ENCODE results near the gene ANKRD39. TPM values are rescaled to one million over a fixed set of nuclear protein-coding genes. Genes with fewer than 3 reads are reported as not detected.
"Not testable (repeated sequence)": the region's sequence is repeated elsewhere in the genome, so short reads cannot be mapped to it uniquely, and the experiment has no call there.

The ANKRD39 gene
- total and polyA plus RNA-seq, 5 donors: 11.8 to 23.3 (median 14.1) TPM

DNA sequence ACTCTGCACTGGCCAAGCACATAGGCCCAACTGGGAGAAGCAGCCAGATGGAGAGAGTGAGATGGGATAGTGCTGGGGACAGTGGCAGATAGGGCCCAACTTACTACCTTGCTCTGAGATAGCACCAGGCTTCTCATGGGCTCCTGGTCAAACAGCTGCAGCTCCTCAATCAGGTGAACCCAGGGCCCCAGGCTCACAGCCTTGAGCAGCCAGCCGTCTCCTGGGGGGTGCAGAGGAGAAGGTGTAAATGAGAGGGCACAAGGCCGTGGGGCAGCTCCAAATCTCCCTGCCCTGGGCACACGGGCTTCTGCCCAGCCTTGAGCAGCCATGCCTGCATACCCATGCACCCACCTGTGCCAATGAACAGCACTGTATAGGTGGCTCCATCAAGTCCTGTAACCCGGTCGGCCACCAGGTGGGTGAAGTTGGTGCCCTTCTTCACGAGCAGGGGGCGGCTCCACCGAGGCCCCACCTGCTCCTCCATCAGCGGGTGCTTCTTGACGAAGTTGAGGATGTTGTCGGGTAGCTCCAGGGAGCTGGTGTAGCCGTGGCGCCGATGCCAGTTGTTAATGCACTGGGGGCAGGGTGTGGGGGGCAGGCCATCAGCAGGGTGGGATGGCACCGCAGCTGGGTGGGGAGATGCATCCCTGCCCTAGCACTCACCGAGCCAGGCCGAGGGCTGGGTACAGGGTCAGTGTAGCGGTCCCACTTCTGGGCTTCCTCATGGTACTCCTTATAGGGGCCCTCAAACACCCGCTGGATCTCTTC, 5.9 kb upstream of the ANKRD39 start:
- H3K27me3 ChIP-seq (ENCODE audit: control insufficient read depth, insufficient read depth): no peaks in the 10 kb centered on the region
- intact Hi-C loops (cut with DNase I): loop anchor here in 2 of 4 donors (5.0 to 10.0 kb wide), 2 partner anchors 84 to 1179 kb away; no protein-coding TSS in a partner anchor

DNA sequence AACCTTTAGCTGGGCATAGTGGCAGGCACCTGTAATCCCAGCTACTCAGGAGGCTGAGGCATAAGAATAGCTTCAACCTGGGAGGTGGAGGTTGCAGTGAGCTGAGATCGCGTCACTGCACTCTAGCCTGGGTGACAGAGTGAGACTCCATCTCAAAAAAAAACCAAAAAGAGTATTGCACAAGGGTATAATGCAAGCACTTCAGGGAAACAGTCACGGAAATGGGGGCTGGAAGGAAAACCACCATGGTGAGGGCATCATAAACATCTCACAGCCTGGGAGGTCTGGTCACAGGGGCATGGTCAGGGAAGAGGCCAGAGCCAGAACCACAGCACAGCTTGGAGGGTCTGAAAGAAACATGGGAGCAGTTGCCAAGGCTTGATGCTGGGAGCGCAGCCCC, 5.2 kb upstream of the ANKRD39 start:
- not testable (repeated sequence) for H3K4me3 ChIP-seq (ENCODE audit: low read length); H3K27me3 ChIP-seq (ENCODE audit: control insufficient read depth, insufficient read depth); H3K4me1 ChIP-seq (ENCODE audit: control insufficient read depth, insufficient read depth, low read length); H3K9me3 ChIP-seq (ENCODE audit: control insufficient read depth, low read length); H3K27ac ChIP-seq (ENCODE audit: low read length); ATAC-seq
- DNase-seq: peak in 1 of 3 donors; percentile 19
- intact Hi-C loops (cut with DNase I): loop anchor here in 2 of 4 donors (5.0 to 10.0 kb wide), 2 partner anchors 84 to 1178 kb away; no protein-coding TSS in a partner anchor
- 88% methylated on average over 4 of the region's 4 CpGs for WGBS

More for the DNA sequence above, 5.9 kb upstream of the ANKRD39 start:
- H3K4me1 ChIP-seq (ENCODE audit: control insufficient read depth, insufficient read depth, low read length): peaks cover 4% of the 10 kb centered on the region
- no peak for ATAC-seq
- H3K27ac ChIP-seq (ENCODE audit: low read length): no peak overlapping the region
- no peaks in the 10 kb centered on the region for H3K9me3 ChIP-seq (ENCODE audit: control insufficient read depth, low read length)
- no peak overlapping the region for H3K4me3 ChIP-seq (ENCODE audit: low read length)
- WGBS: 88% methylated on average over 19 of the region's 19 CpGs
- peak in 2 of 3 donors; percentile 61 to 65 for DNase-seq

DNA sequence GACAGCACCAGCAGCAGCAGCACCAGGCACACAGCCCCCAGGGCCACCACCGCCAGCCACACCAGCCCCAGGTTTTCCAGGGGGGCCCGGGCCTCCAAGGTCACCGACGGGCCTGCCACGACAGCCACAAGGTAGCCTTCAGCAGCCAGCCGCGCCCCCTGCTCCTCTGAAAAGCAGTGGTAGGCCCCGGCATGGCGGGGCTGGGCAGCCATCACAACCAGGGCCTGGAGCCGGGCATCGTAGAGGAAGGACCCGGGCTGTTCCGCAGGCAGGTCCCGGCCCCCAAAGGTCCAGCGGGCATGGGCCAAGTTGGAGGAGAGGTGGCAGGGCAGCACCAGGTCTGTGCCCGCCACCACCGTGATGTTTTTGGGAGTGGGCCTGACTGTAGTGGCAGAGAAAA, 3.3 kb upstream of the ANKRD39 start:
- ATAC-seq (no peak), DNase-seq (peak in 2 of 3 donors; percentile 65 to 66)
- intact Hi-C loops (cut with DNase I): loop anchor here in 2 of 4 donors (5.0 to 10.0 kb wide), 2 partner anchors 86 to 1176 kb away; no protein-coding TSS in a partner anchor
- H3K27me3 ChIP-seq (ENCODE audit: control insufficient read depth, insufficient read depth): no peaks in the 10 kb centered on the region
- no peak overlapping the region for H3K27ac ChIP-seq (ENCODE audit: low read length)
- H3K9me3 ChIP-seq (ENCODE audit: control insufficient read depth, low read length): no peaks in the 10 kb centered on the region
- H3K4me3 ChIP-seq (ENCODE audit: low read length): no peak overlapping the region
- H3K4me1 ChIP-seq (ENCODE audit: control insufficient read depth, insufficient read depth, low read length): peaks cover 4% of the 10 kb centered on the region
- 93% methylated on average over 17 of the region's 17 CpGs for WGBS

DNA sequence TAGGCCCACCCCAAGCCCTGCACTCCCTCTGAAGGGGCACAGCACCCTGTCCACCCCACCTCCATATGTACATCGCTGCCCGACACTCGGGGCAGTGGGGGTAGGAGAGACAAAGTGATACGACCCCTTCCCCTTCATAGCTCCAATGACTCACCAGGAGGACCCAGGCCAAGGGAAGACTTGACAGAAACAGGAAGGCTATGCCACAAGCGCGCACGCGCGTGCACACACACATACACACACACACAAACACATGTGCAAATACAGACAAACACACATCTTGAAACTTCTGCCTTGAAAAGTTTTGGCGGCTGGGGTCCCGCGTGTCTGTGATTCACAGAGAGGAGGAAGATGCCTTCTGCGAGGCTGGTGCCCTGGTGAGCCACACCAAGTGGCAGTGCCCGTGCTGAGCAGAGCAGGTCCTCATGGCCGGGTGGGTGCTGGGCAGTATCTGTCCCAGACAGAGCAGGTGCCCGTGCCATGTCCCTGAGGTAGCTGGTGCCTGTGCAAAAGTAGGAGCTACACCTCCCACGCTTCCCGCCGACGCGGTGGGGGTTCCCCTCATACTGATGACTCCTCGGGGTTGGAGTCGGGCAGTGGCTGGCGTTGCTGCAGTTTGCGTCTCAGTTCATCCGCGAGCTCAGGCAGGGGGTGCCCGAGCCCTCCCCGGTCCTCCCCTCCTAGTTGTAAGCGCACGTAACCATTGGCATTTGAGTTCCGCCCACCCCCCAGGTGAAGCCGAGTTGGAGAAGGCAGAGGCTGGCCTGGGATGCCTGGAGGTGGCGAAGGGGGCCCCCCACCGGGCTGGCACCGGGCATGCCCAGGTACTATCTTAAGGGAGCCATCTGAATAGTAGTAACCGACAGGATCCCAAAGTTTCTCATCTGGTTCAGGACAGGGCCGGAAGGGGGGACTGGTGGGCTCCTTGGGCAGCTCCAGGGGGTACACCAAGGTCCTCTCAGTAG, 2.5 kb upstream of the ANKRD39 start:
- Histone ChIP-seq H3K4me3 (ENCODE audit: low read length) (no peak overlapping the region), H3K27me3 (ENCODE audit: control insufficient read depth, insufficient read depth) (no peaks in the 10 kb centered on the region), H3K4me1 (ENCODE audit: control insufficient read depth, insufficient read depth, low read length) (peaks cover 4% of the 10 kb centered on the region), H3K9me3 (ENCODE audit: control insufficient read depth, low read length) (no peaks in the 10 kb centered on the region), H3K27ac (ENCODE audit: low read length) (no peak overlapping the region)
- ATAC-seq: no peak
- 67% methylated on average over 38 of the region's 38 CpGs for WGBS
- intact Hi-C loops (cut with DNase I): loop anchor here in 2 of 4 donors (5.0 to 10.0 kb wide), 2 partner anchors 87 to 1176 kb away; no protein-coding TSS in a partner anchor
- DNase-seq: peak in 2 of 3 donors; percentile 65 to 77

DNA sequence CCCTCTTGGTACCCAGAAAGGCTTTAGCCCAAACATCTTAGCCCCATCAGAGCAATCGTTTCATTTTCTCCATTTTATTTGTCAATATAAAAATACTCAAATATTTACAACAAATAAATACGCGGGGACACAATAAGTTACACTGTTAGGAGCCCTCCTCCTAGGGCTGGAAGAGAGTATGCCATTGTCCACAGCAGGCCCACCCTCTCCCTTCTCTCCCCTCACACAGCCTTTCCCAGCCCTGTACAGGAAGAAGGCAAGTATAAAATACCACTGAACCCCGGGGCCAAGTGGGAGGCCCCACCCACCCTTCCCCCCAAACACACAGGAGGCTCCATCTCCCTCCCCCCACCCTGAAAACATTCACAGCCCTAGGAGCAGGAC, 1.9 kb upstream of the ANKRD39 start:
- ATAC-seq (no peak), DNase-seq (no peak)
- no peak overlapping the region for H3K4me3 ChIP-seq (ENCODE audit: low read length)
- WGBS: 30% methylated on average over 4 of the region's 4 CpGs
- peaks cover 4% of the 10 kb centered on the region for H3K4me1 ChIP-seq (ENCODE audit: control insufficient read depth, insufficient read depth, low read length)
- H3K27ac ChIP-seq (ENCODE audit: low read length): no peak overlapping the region
- no peaks in the 10 kb centered on the region for H3K27me3 ChIP-seq (ENCODE audit: control insufficient read depth, insufficient read depth)
- no peaks in the 10 kb centered on the region for H3K9me3 ChIP-seq (ENCODE audit: control insufficient read depth, low read length)
- intact Hi-C loops (cut with DNase I): loop anchor here (2.0 to 10.0 kb wide), 5 partner anchors 45 to 1175 kb away; no protein-coding TSS in a partner anchor

DNA sequence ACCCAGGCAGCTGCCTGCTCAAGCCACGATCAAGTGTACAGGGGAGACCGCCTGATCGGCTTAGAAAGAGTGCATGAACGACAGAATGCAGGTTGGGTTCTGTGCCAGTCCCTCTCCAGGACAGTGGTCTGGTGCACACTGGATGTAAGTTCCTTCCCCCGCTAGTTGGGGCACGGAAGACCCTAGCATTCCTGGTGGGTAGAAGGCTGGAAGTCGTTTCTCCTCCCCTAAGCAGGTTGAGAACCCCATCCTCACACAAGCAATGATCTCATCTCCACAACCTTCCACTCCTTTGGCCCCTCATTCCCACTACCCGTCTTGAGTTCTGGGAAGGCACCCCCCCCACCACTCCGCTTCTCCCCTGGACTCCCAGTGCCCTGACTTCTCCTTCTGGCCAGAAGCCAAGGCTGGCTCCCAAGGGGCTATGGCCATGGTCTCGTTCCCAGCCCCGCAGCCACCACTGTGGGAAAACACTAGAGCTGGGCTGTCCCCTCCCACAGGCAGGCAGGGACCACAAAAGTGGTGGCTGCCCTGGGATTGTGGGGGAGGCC, 1.4 kb upstream of the ANKRD39 start:
- H3K4me3 ChIP-seq (ENCODE audit: low read length): no peak overlapping the region
- DNase-seq: peak; percentile 78 to 93 (median 90)

DNA sequence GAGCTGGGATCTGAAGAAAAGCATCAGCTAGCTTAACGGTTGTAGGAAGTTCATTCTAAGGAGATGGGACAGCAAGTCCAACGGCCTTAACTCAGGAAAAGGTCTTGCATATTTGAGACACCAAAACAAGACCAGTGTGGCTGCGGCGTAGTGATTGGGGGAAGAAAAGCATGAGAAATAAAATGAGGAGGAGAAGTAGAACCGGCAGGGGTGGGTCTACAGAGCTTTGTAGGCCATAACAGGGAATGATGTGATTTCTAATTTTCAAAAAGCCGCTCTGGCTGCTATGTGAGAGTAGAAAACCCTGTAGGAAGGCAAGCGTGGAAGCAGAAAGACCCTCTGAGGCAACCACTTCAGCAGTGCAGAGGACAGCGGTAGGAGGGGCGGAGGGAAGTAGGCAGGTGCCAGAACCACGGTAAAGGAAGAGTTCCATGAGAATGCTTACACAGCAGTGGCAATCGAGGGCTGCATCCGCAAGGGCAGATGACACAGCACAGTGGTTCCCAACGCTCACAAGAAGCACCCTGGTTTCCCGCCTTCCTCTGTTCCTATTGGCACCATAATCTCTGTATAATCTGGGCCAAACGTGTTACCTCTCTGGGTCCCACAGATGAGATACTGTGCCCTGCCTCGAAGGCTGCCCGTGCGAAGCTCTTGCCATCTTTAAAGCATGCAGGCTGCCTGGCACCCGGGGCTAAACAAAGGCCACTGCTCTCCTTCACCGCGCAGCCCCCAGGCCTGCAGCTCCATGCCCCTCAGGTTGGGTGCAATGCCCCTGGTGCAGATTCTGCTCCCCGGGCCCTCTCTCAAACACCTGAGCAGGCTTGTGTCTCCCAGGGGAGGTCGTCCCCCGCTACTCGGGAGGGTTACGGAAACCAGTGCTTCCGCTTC, 795 bp downstream of the ANKRD39 start:
- intact Hi-C loops (cut with DNase I): loop anchor here in 2 of 4 donors (5.0 to 10.0 kb wide), 2 partner anchors 48 to 95 kb away; no protein-coding TSS in a partner anchor
- H3K4me3 ChIP-seq (ENCODE audit: low read length): peak overlapping the region; percentile 63
- H3K27ac ChIP-seq (ENCODE audit: low read length): peak overlapping the region; percentile 87
- H3K4me1 ChIP-seq (ENCODE audit: control insufficient read depth, insufficient read depth, low read length): peaks cover 4% of the 10 kb centered on the region
- DNase-seq (peak in 1 of 3 donors; percentile 64), ATAC-seq (peak in 1 of 2 donors; percentile 1)
- no peaks in the 10 kb centered on the region for H3K27me3 ChIP-seq (ENCODE audit: control insufficient read depth, insufficient read depth)
- H3K9me3 ChIP-seq (ENCODE audit: control insufficient read depth, low read length): no peaks in the 10 kb centered on the region
- WGBS: 13% methylated on average over 27 of the region's 27 CpGs

More for the DNA sequence above, 1.4 kb upstream of the ANKRD39 start:
- no peaks in the 10 kb centered on the region for H3K27me3 ChIP-seq (ENCODE audit: control insufficient read depth, insufficient read depth)
- peak; percentile 2 to 6 for ATAC-seq
- intact Hi-C loops (cut with DNase I): loop anchor here in 3 of 4 donors (2.0 to 10.0 kb wide), 3 partner anchors 46 to 93 kb away; no protein-coding TSS in a partner anchor
- 33% methylated on average over 11 of the region's 11 CpGs for WGBS
- peaks cover 4% of the 10 kb centered on the region for H3K4me1 ChIP-seq (ENCODE audit: control insufficient read depth, insufficient read depth, low read length)
- peak overlapping the region; percentile 57 for H3K27ac ChIP-seq (ENCODE audit: low read length)
- no peaks in the 10 kb centered on the region for H3K9me3 ChIP-seq (ENCODE audit: control insufficient read depth, low read length)

DNA sequence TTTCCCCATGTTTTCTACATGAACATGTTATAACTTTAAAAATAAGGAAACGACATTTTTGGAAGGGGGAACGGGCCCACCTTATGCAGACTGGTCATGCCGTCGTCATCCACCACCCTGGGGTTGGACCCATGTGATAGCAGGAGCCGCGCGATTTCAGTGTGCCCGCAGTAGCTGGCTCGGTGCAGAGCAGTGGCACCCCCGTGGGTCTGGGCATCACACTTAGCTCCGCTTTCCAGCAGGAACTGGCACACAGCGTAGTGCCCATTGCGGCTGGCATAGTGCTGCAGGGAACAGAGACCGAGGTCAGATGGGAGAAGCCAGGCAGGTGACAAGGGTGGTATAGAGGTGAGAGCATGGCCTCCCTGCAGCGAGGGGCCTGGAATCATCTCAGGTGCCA, 4.5 kb downstream of the ANKRD39 start:
- Histone ChIP-seq H3K27ac (ENCODE audit: low read length) (no peak overlapping the region), H3K27me3 (ENCODE audit: control insufficient read depth, insufficient read depth) (no peaks in the 10 kb centered on the region), H3K4me1 (ENCODE audit: control insufficient read depth, insufficient read depth, low read length) (peaks cover 4% of the 10 kb centered on the region), H3K9me3 (ENCODE audit: control insufficient read depth, low read length) (no peaks in the 10 kb centered on the region), H3K4me3 (ENCODE audit: low read length) (no peak overlapping the region)
- 95% methylated on average over 15 of the region's 15 CpGs for WGBS
- intact Hi-C loops (cut with DNase I): loop anchor here in 1 of 4 donors (10.0 kb wide), 1 partner anchor 51 kb away; no protein-coding TSS in a partner anchor
- DNase-seq: peak in 1 of 3 donors; percentile 29
- ATAC-seq: no peak

DNA sequence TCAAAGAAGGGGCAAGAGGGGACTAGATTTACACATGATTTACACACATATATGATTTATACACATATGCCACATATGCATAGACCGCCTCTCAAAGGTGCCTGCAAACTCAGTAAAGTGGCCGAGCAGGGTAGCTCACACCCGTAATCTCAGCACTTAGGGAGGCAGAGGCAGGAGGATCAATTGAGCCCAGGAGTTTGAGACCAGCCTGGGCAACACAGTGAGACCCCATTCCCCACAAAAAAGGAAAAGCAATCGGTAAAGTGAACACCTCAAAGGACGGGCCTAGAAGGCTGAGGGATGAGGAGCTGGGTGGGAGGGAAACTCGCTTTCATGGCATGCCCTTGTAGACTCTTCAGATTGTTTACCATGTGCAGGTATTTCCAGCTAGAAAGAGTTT, 5.1 kb downstream of the ANKRD39 start:
- no peaks in the 10 kb centered on the region for H3K9me3 ChIP-seq (ENCODE audit: control insufficient read depth, low read length)
- 96% methylated on average over 6 of the region's 6 CpGs for WGBS
- DNase-seq (peak in 1 of 3 donors; percentile 36), ATAC-seq (no peak)
- intact Hi-C loops (cut with DNase I): loop anchor here in 1 of 4 donors (10.0 kb wide), 1 partner anchor 52 kb away; no protein-coding TSS in a partner anchor
- peaks cover 4% of the 10 kb centered on the region for H3K4me1 ChIP-seq (ENCODE audit: control insufficient read depth, insufficient read depth, low read length)
- H3K27ac ChIP-seq (ENCODE audit: low read length): no peak overlapping the region
- no peak overlapping the region for H3K4me3 ChIP-seq (ENCODE audit: low read length)
- H3K27me3 ChIP-seq (ENCODE audit: control insufficient read depth, insufficient read depth): no peaks in the 10 kb centered on the region

All from right cardiac atrium (tissue), 5 donors.